Upper lobe of left lung (tissue), 6 donors: ENCODE results near the gene SFTA2. TPM values are rescaled to one million over a fixed set of nuclear protein-coding genes. Genes with fewer than 3 reads are reported as not detected.
"Not testable (repeated sequence)": the region's sequence is repeated elsewhere in the genome, so short reads cannot be mapped to it uniquely, and the experiment has no call there.

Experiments
- ATAC-seq, 2 donors: fragments of 200-7000 bp; cut with Tn5 transposase; one replicate each; pipeline ENCODE4 v1.9.1; 2022; ENCODE audit warnings: mild to moderate bottlenecking in 2 of 2, moderate library complexity in 2 of 2; ENCODE audit not compliant: low FRiP score in 2 of 2
- DNase-seq, 2 donors: peaks; one replicate each; pipeline ENCODE4 v3.0.0-alpha.2; 2019 to 2020
- H3K27ac ChIP-seq, 4 donors: fragments of 200-600 bp; sonication (generic); one replicate each; pipeline ENCODE4 v1.5.1; 2016 to 2019
- H3K27me3 ChIP-seq, 4 donors: fragments of 200-600 bp; sonication (generic); one replicate each; pipeline ENCODE4 v1.5.1; 2017 to 2019
- H3K36me3 ChIP-seq, 4 donors: fragments of 200-600 bp; sonication (generic); one replicate each; pipeline ENCODE4 v1.5.1; 2016 to 2019
- H3K4me1 ChIP-seq, 4 donors: fragments of 200-600 bp; sonication (generic); one replicate each; pipeline ENCODE4 v1.5.1; 2018 to 2019
- H3K4me3 ChIP-seq, 4 donors: fragments of 200-600 bp; sonication (generic); one replicate each; pipeline ENCODE4 v1.5.1; 2017 to 2019; ENCODE audit warnings: mild to moderate bottlenecking in 2 of 4, moderate library complexity in 1 of 4
- H3K9me3 ChIP-seq, 4 donors: fragments of 200-600 bp; sonication (generic); one replicate each; pipeline ENCODE4 v1.5.1; 2018 to 2019
- CTCF ChIP-seq, 6 experiments: fragments of 450-650 bp in 4 of 6; fragments of 200-600 bp in 2 of 6; sonication (generic) in 2 of 6; IDR thresholded peaks; one replicate each; pipeline ENCODE4 v1.5.1; 2016 to 2019; ENCODE audit warnings: antibody characterized with exemption in 6 of 6
- EP300 ChIP-seq, 4 donors: sonication (generic); formaldehyde crosslinking; IDR thresholded peaks; one replicate each; pipeline ENCODE4 v1.5.1; 2017; ENCODE audit warnings: antibody characterized with exemption in 4 of 4, control low read depth in 2 of 4
- POLR2A ChIP-seq, 4 donors: fragments of 450-650 bp; IDR thresholded peaks; one replicate each; pipeline ENCODE4 v1.5.1; 2016 to 2017; ENCODE audit warnings: antibody characterized with exemption in 4 of 4, mild to moderate bottlenecking in 2 of 4
- POLR2AphosphoS5 ChIP-seq, 2 donors: sonication (generic); formaldehyde crosslinking; IDR thresholded peaks; one replicate each; pipeline ENCODE4 v1.5.1; 2017; ENCODE audit warnings: antibody characterized with exemption in 2 of 2
- WGBS, 2 donors: methylation state at CpG; one replicate each; pipeline ENCODE4 v1.1.5; 2017 to 2018; 5-methylcytosine and 5-hydroxymethylcytosine counted together
- total RNA-seq, 6 donors: library from RNA; depleted of rRNA in 4 of 6; stranded (reverse); fragments of >200 nt in 4 of 6; gene quantifications; one replicate each; pipeline versions ENCODE4 v1.1.0 to v1.2.1, GENCODE V29; 2016 to 2021
- donor health status: DM: no; HTN: no; CAD: no; lungs with moderate emphysema.
- donor health status: DM: no; HTN: yes; CAD: no; lungs with severe emphysema.

The SFTA2 gene
- total RNA-seq, 6 donors from 2014 or later: 80.7 to 511 (median 229) TPM

DNA sequence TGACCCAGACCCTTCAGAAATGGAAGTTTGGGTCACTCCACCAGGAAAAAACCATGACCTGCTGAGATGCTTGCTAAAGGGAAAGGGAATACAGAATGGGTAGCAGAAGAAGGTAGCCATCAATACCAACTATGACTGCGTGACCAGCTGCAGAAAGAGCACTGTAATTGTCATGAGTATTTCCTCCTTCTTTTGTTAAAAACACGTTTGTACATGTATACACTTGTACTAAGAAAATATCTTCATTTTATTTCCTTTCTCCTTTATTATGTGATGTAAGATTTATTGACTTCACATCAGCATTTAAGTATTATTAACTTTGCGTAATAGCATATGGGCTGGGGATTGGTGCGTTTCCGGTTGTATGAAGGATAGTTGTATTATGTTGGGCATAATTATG, 39.0 kb upstream of the SFTA2 start:
- WGBS, 2 donors: 85 to 87% methylated on average over 5 of the region's 5 CpGs
- TF ChIP-seq POLR2AphosphoS5 (IDR thresholded peaks at IDR 0.05) (no peak), EP300 (IDR thresholded peaks at IDR 0.05) (no peak), POLR2A (IDR thresholded peaks at IDR 0.05) (no peak), CTCF (IDR thresholded peaks at IDR 0.05) (no peak)
- DNase-seq (no peak), ATAC-seq (no peak)
- H3K36me3 ChIP-seq: no peaks in the 10 kb centered on the region
- H3K4me1 ChIP-seq: no peaks in the 10 kb centered on the region
- H3K4me3 ChIP-seq: no peak overlapping the region
- H3K27me3 ChIP-seq: no peaks in the 10 kb centered on the region
- H3K27ac ChIP-seq: no peak overlapping the region
- H3K9me3 ChIP-seq: no peaks in the 10 kb centered on the region

GRCh38 chr6:30969171-30969570, 37.2 kb upstream of the SFTA2 start:
- not testable (repeated sequence) for ATAC-seq, H3K36me3 ChIP-seq, H3K27me3 ChIP-seq, DNase-seq, H3K9me3 ChIP-seq, H3K4me3 ChIP-seq, H3K27ac ChIP-seq, H3K4me1 ChIP-seq
- 86 to 93% methylated on average over 6 of the region's 6 CpGs for WGBS, 2 donors

GRCh38 chr6:30966154-30966553, 34.2 kb upstream of the SFTA2 start:
- Histone ChIP-seq H3K36me3 (no peaks in the 10 kb centered on the region), H3K27me3 (no peaks in the 10 kb centered on the region), H3K9me3 (no peaks in the 10 kb centered on the region), H3K27ac (no peak overlapping the region), H3K4me3 (no peak overlapping the region), H3K4me1 (peaks cover 0 to 9% (median 3%) of the 10 kb centered on the region in 4 donors)
- no peak for TF ChIP-seq POLR2A (IDR thresholded peaks at IDR 0.05)
- ATAC-seq (no peak), DNase-seq (no peak)
- 80 to 81% methylated on average over 3 of the region's 3 CpGs for WGBS, 2 donors

- no peak overlapping the region for H3K27ac ChIP-seq
- no peaks in the 10 kb centered on the region for H3K36me3 ChIP-seq
- TF ChIP-seq POLR2A (IDR thresholded peaks at IDR 0.05): no peak
- TF ChIP-seq CTCF (IDR thresholded peaks at IDR 0.05): no peak
- no peak for TF ChIP-seq EP300 (IDR thresholded peaks at IDR 0.05)
- TF ChIP-seq POLR2AphosphoS5 (IDR thresholded peaks at IDR 0.05): no peak
- ATAC-seq: no peak
- H3K27me3 ChIP-seq: no peaks in the 10 kb centered on the region
- H3K4me3 ChIP-seq: no peak overlapping the region
- H3K4me1 ChIP-seq: peaks cover 0 to 15% (median 3%) of the 10 kb centered on the region in 4 donors
- DNase-seq: no peak
- H3K9me3 ChIP-seq: no peaks in the 10 kb centered on the region
- WGBS, 2 donors: 85 to 92% methylated on average over 5 of the region's 5 CpGs
Measured at GRCh38 chr6:30965140-30965601, 33.2 kb upstream of the SFTA2 start.

- Histone ChIP-seq H3K9me3 (no peaks in the 10 kb centered on the region), H3K27me3 (no peaks in the 10 kb centered on the region), H3K4me3 (no peak overlapping the region), H3K27ac (no peak overlapping the region), H3K4me1 (peaks cover 0 to 15% (median 3%) of the 10 kb centered on the region in 4 donors), H3K36me3 (no peaks in the 10 kb centered on the region)
- WGBS, 2 donors: 51 to 67% methylated on average over 3 to 4 of the region's 4 CpGs
- TF ChIP-seq EP300 (IDR thresholded peaks at IDR 0.05): no peak
- no peak for TF ChIP-seq POLR2A (IDR thresholded peaks at IDR 0.05)
- no peak for TF ChIP-seq POLR2AphosphoS5 (IDR thresholded peaks at IDR 0.05)
- TF ChIP-seq CTCF (IDR thresholded peaks at IDR 0.05): no peak
- DNase-seq (no peak), ATAC-seq (peak in 1 of 2 donors; percentile 19)
Measured at GRCh38 chr6:30964075-30964474, 32.1 kb upstream of the SFTA2 start.

DNA sequence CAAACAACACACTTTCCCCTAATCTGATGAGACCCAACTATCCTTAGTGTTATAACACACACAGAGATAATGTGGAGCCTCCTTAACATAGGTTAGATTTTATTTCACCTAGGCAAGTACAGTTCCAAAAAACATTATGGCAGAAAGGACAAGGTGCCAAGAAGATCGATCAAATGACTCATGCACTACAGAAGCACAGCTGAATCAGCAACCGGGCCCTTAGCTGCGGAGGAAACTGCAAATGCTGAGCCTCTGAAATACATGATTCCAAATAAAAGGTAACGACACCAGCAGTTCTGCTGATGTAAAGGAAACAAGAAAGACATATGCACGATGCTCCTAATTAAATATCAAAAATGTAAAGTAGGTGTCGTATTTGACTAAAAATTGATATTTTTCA, 31.7 kb upstream of the SFTA2 start:
- TF ChIP-seq POLR2A (IDR thresholded peaks at IDR 0.05) (no peak), POLR2AphosphoS5 (IDR thresholded peaks at IDR 0.05) (no peak), EP300 (IDR thresholded peaks at IDR 0.05) (no peak), CTCF (IDR thresholded peaks at IDR 0.05) (no peak)
- no peak for ATAC-seq

More for the DNA sequence above, 31.7 kb upstream of the SFTA2 start:
- Histone ChIP-seq H3K27ac (no peak overlapping the region), H3K27me3 (no peaks in the 10 kb centered on the region), H3K4me1 (peaks cover 0 to 15% (median 3%) of the 10 kb centered on the region in 4 donors), H3K9me3 (no peaks in the 10 kb centered on the region), H3K4me3 (no peak overlapping the region), H3K36me3 (no peaks in the 10 kb centered on the region)
- DNase-seq: no peak
- WGBS, 2 donors: 80 to 88% methylated on average over 6 of the region's 6 CpGs
